ENCODE data around the gene ADAMTS5. TPM values are rescaled to one million over a fixed set of nuclear protein-coding genes. Genes with fewer than 3 reads are reported as not detected.

The ADAMTS5 gene
- total RNA-seq, 1 donor from 2014 or later = 27.5 TPM

DNA sequence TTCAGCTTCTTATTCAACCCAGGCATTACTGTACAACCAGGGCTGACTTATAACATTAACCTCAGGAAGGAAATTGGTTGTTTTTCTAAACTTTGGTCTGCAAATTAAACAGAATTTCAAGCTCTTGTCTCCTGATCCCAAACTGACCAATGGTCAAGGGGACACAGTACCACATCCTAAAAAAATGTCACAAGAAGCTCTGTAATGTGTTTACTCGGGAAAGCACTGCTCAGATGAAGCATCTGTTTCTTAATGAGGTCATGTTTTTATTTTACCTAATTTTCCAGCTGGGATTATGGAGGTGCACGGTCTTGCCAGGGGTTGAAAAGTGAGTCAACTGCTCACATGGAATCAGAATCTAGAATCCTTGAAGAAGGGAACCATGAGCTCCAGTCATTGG is 18.7 kb downstream of the ADAMTS5 start:
- H3K4me3 ChIP-seq = no peak overlapping the region
- intact Hi-C loops (cut with DNase I) = no loop called here
- H3K36me3 ChIP-seq = no peaks in the 10 kb centered on the region
- H3K4me1 ChIP-seq = no peaks in the 10 kb centered on the region
- no peaks in the 10 kb centered on the region for H3K9me3 ChIP-seq
- DNase-seq (ENCODE audit: low spot score in 2 of 2) = no peak
- H3K27me3 ChIP-seq = no peaks in the 10 kb centered on the region
- TF ChIP-seq, protein P1, sequence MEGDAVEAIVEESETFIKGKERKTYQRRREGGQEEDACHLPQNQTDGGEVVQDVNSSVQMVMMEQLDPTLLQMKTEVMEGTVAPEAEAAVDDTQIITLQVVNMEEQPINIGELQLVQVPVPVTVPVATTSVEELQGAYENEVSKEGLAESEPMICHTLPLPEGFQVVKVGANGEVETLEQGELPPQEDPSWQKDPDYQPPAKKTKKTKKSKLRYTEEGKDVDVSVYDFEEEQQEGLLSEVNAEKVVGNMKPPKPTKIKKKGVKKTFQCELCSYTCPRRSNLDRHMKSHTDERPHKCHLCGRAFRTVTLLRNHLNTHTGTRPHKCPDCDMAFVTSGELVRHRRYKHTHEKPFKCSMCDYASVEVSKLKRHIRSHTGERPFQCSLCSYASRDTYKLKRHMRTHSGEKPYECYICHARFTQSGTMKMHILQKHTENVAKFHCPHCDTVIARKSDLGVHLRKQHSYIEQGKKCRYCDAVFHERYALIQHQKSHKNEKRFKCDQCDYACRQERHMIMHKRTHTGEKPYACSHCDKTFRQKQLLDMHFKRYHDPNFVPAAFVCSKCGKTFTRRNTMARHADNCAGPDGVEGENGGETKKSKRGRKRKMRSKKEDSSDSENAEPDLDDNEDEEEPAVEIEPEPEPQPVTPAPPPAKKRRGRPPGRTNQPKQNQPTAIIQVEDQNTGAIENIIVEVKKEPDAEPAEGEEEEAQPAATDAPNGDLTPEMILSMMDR (IDR thresholded peaks at IDR 0.05) = no peak
- H3K27ac ChIP-seq = no peak overlapping the region

DNA sequence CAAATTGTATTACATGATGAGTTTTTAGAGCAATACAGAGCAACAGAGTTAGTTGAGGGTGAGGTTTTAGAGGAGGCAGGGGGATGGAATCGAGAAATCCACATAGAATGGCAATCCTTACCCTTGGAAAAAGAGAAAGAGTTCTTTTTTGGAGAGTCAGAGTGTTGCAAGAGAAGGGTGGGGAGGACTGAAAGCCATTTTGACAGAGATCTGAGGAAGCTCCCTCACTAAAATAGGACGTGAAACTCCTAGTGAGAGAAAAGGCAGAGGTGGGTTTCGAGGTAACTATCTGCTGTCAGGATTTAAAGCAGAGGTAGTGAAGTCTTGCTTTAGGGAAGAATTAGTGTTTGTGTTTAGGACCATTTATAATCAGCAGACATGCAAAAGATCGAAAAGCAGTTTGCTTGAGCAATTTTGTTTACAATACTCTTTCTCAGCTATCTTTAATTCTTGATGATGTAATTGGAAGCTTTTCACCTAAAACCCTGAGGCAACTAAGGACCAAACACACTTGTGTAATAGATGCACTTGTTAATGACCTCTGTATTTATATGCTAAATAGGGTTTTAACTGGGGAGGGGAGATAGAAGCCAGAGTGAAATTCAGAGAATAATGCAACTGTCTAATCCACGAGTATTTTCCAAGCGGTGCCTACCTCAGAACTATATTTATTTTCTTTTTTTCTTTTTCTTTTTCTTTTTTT is 20.0 kb downstream of the ADAMTS5 start:
- DNase-seq (ENCODE audit: low spot score in 2 of 2) = no peak
- intact Hi-C loops (cut with DNase I) = no loop called here
- Histone ChIP-seq H3K4me1 (no peaks in the 10 kb centered on the region), H3K27me3 (no peaks in the 10 kb centered on the region), H3K9me3 (no peaks in the 10 kb centered on the region), H3K27ac (no peak overlapping the region), H3K36me3 (no peaks in the 10 kb centered on the region), H3K4me3 (no peak overlapping the region)
- TF ChIP-seq, protein P1 (IDR thresholded peaks at IDR 0.05) = no peak

DNA sequence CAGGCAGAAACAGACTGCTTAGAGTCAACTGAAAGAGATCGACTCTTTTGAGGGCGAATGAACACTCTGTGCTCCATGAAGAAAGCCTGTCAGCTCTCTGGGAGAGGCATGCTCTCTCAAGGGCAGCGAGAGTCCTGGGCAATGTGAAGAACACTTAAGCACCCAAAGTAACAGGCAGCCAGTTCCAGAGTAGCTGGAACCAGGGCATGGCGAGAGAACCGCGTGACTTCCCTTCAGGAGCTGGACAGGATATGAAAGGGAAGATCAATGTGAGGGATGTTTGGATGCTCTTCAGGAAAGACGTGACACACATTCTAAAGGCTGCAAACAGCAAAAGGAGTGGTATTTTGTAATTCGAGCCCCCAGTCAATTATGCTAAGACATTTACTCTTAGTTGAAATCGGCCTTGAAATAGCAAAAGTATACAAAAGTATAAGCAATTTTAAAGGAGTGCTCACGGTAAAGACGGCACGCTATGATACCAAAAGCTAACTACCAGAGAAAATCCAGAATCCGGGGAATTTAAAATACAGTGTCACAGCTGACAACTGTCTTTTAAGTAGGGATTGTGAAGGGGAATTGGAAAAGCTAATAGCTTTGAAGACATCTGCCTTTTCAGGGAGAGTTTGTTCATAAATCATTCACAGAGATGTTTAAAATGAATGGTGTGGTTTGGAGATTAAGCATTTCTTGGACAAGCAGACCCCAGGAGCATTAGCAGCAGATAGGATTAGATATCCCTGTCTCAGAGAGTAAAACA is 20.8 kb downstream of the ADAMTS5 start:
- Histone ChIP-seq H3K4me3 (no peak overlapping the region), H3K36me3 (no peaks in the 10 kb centered on the region), H3K27ac (no peak overlapping the region), H3K27me3 (no peaks in the 10 kb centered on the region), H3K4me1 (no peaks in the 10 kb centered on the region), H3K9me3 (no peaks in the 10 kb centered on the region)
- TF ChIP-seq, protein P1 (IDR thresholded peaks at IDR 0.05) = no peak
- intact Hi-C loops (cut with DNase I) = no loop called here
- DNase-seq (ENCODE audit: low spot score in 2 of 2) = no peak

DNA sequence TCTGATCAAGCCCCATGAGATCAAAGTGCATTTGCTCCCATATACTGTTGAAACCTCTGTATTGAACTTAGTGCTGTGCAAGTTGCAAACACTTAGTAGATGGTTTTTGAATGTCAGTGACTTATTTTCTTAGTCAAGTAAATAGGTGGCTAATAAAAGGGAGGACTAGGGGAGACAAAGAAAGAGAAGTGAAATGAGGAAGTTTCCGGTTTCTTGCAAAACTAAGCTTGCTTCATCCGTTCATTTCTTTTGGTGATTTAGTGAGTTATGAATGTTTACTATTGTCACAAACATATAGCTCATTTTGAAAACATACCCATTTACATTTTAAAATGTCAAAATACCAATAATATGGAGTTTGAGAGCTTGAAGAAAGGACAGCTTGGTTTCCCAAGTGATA is 23.0 kb downstream of the ADAMTS5 start:
- DNase-seq (ENCODE audit: low spot score in 2 of 2) = no peak
- no peak overlapping the region for H3K27ac ChIP-seq
- H3K9me3 ChIP-seq = no peaks in the 10 kb centered on the region
- TF ChIP-seq, protein P1 (IDR thresholded peaks at IDR 0.05) = no peak
- H3K36me3 ChIP-seq = no peaks in the 10 kb centered on the region
- no peak overlapping the region for H3K4me3 ChIP-seq
- peaks cover 0 to 2% of the 10 kb centered on the region in 2 donors for H3K4me1 ChIP-seq
- no peaks in the 10 kb centered on the region for H3K27me3 ChIP-seq
- intact Hi-C loops (cut with DNase I) = no loop called here

DNA sequence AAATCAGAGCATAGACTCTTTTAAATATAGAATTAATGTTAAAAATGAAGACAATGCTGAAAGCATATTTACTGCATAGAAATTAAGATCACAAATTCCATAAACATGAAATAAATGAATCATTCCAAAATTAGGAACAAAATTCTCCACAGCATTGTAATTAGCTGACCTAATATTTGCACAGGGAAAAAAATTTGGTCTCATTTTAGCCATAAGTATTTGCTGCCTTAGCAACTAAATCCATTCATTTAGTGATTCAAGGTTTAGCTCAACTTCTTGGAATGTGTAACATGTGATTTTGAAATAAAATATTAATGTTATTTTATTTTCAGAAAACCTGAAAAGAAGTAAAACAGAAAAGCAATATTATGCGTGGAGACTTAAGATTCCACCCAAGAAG is 25.5 kb downstream of the ADAMTS5 start:
- H3K36me3 ChIP-seq = no peaks in the 10 kb centered on the region
- no peaks in the 10 kb centered on the region for H3K27me3 ChIP-seq
- DNase-seq (ENCODE audit: low spot score in 2 of 2) = no peak
- no peaks in the 10 kb centered on the region for H3K9me3 ChIP-seq
- TF ChIP-seq, protein P1 (IDR thresholded peaks at IDR 0.05) = no peak
- H3K27ac ChIP-seq = no peak overlapping the region
- intact Hi-C loops (cut with DNase I) = no loop called here
- H3K4me3 ChIP-seq = no peak overlapping the region
- H3K4me1 ChIP-seq = peaks cover 0 to 2% of the 10 kb centered on the region in 2 donors

Measured in ascending aorta (tissue), 2 donors.